Measurements from ENCODE around the gene LRRC25. TPM values are rescaled to one million over a fixed set of nuclear protein-coding genes. Genes with fewer than 3 reads are reported as not detected.
A peak's percentile ranks its signal among the peaks of the same experiment; 100 is the strongest.
"Not testable (repeated sequence)": the region's sequence is repeated elsewhere in the genome, so short reads cannot be mapped to it uniquely, and the experiment has no call there.

LRRC25 gene
- total RNA-seq, 1 donor from 2014 or later, result not detected

- peak; percentile 98 for DNase-seq
Observed at GRCh38 chr19:18373892-18374629, 23.4 kb downstream of the LRRC25 start.

GRCh38 chr19:18373407-18373891 is 24.0 kb downstream of the LRRC25 start:
- no peak for DNase-seq

- DNase-seq, result no peak
Observed at GRCh38 chr19:18368504-18369222, 28.8 kb downstream of the LRRC25 start.

- peak; percentile 69 for DNase-seq
Observed at GRCh38 chr19:18366021-18366435, 31.4 kb downstream of the LRRC25 start.

- peak; percentile 100 for DNase-seq
Observed at GRCh38 chr19:18364826-18365528, 32.4 kb downstream of the LRRC25 start.

- DNase-seq, result not testable (repeated sequence)
Observed at GRCh38 chr19:18364277-18364825, 33.1 kb downstream of the LRRC25 start.

GRCh38 chr19:18363787-18364186 is 33.6 kb downstream of the LRRC25 start:
- no peak for DNase-seq

- DNase-seq, result no peak
Observed at GRCh38 chr19:18362934-18363542, 34.4 kb downstream of the LRRC25 start.

- DNase-seq, result no peak
Observed at GRCh38 chr19:18361646-18362045, 35.8 kb downstream of the LRRC25 start.

GRCh38 chr19:18357041-18357440 is 40.4 kb downstream of the LRRC25 start:
- no peak for DNase-seq

GRCh38 chr19:18354743-18355142 is 42.7 kb downstream of the LRRC25 start:
- not testable (repeated sequence) for DNase-seq

GRCh38 chr19:18353378-18354005 is 43.9 kb downstream of the LRRC25 start:
- DNase-seq, result no peak

- DNase-seq, result no peak
Observed at GRCh38 chr19:18351544-18351943, 45.9 kb downstream of the LRRC25 start.

GRCh38 chr19:18350490-18350889 is 46.9 kb downstream of the LRRC25 start:
- no peak for DNase-seq

GRCh38 chr19:18349524-18350128 is 47.8 kb downstream of the LRRC25 start:
- peak; percentile 84 for DNase-seq

- DNase-seq, result not testable (repeated sequence)
Observed at GRCh38 chr19:18348818-18349339, 48.5 kb downstream of the LRRC25 start.

GRCh38 chr19:18348171-18348570 is 49.3 kb downstream of the LRRC25 start:
- DNase-seq, result no peak

- no peak for DNase-seq
Observed at GRCh38 chr19:18346091-18346490, 51.3 kb downstream of the LRRC25 start.

GRCh38 chr19:18345296-18345695 is 52.1 kb downstream of the LRRC25 start:
- DNase-seq, result no peak

- DNase-seq, result no peak
Observed at GRCh38 chr19:18344582-18344950, 52.9 kb downstream of the LRRC25 start.

- DNase-seq, result no peak
Observed at GRCh38 chr19:18342090-18342632, 55.3 kb downstream of the LRRC25 start.

All from dermis blood vessel endothelial cell (primary cell).